ENCODE results near the gene SNX3. TPM values are rescaled to one million over a fixed set of nuclear protein-coding genes. Genes with fewer than 3 reads are reported as not detected.
A peak's percentile ranks its signal among the peaks of the same experiment; 100 is the strongest.

SNX3 gene
- polyA plus RNA-seq, 1 donor from 2014 or later: 135 TPM

DNA sequence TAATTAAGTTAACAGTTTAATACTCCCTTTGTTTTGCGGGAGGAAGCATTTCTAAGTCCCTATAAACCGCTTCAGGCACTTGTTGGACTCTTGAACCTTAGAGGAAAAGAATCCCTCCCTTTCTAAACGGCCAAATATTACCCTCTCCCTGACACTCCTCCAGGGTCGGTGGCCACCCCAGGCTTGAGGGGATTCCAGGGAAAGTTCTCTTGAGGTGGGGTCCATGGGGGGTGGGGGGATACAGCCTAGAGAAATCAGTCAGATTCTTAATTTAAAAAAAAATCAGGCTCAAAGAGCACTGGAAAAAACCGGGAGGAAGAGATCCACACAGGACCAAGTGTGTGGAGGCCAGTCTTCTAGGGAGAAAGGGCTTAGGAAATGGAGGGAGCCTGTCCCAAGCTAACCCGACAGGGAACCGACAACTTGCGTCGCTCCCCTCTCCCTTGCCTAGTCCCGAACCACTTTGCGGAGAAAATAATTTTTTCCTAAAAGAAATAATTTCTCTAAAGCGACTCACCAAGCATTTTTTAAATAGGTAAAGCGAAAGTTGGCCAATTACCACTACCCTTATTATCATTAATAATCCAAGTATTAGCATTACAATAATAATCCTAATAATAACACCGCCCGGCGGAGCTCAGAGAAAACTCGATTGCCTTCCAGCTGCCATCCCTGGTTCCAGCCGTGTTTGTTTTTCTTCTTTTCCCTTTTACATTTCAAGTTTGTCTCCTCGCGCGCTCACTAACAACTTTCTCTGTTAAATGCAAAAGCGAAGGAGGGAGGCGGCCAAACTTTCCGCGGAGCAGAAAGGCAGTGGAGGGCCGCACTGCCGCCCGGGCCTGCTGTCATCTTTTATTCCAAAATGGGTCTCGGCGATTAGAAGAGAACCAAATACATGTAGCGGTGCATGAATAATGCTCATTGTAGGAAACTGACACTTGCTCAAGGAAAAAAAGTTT, 90.2 kb downstream of the SNX3 start:
- Histone ChIP-seq H2AFZ (ENCODE audit: low read depth, low read length) (no peak overlapping the region), H3F3A (ENCODE audit: insufficient read depth, low read length, poor library complexity, severe bottlenecking) (no peaks in the 10 kb centered on the region), H3K36me3 (ENCODE audit: insufficient read depth, low read length) (no peaks in the 10 kb centered on the region), H3K27ac (ENCODE audit: low read length) (no peak overlapping the region), H3K79me2 (replicated peaks; ENCODE audit: insufficient read depth, low read length) (peaks cover 32% of the 10 kb centered on the region), H3K9ac (ENCODE audit: low read length) (no peak overlapping the region), H3K4me3 (ENCODE audit: low read length) (no peak overlapping the region), H4K20me1 (ENCODE audit: insufficient read depth) (no peaks in the 10 kb centered on the region), H3K27me3 (ENCODE audit: insufficient read depth, low read depth, low read length) (peaks cover 100% of the 10 kb centered on the region), H3K9me3 (ENCODE audit: low read length) (peaks cover 13% of the 10 kb centered on the region), H3K4me2 (ENCODE audit: low read length) (no peak overlapping the region), H3K9me2 (ENCODE audit: insufficient read depth, low read length) (no peaks in the 10 kb centered on the region)
- TF ChIP-seq, protein P1, sequence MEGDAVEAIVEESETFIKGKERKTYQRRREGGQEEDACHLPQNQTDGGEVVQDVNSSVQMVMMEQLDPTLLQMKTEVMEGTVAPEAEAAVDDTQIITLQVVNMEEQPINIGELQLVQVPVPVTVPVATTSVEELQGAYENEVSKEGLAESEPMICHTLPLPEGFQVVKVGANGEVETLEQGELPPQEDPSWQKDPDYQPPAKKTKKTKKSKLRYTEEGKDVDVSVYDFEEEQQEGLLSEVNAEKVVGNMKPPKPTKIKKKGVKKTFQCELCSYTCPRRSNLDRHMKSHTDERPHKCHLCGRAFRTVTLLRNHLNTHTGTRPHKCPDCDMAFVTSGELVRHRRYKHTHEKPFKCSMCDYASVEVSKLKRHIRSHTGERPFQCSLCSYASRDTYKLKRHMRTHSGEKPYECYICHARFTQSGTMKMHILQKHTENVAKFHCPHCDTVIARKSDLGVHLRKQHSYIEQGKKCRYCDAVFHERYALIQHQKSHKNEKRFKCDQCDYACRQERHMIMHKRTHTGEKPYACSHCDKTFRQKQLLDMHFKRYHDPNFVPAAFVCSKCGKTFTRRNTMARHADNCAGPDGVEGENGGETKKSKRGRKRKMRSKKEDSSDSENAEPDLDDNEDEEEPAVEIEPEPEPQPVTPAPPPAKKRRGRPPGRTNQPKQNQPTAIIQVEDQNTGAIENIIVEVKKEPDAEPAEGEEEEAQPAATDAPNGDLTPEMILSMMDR (IDR thresholded peaks at IDR 0.05; ENCODE audit: poor library complexity, severe bottlenecking): no peak
- TF ChIP-seq POLR2AphosphoS5 (IDR thresholded peaks at IDR 0.05) (no peak), SMC3 (conservative IDR thresholded peaks at IDR 0.05; ENCODE audit: poor library complexity) (no peak), EZH2 (IDR thresholded peaks at IDR 0.05; ENCODE audit: borderline replicate concordance, insufficient read depth, low read length, poor library complexity, severe bottlenecking) (no peak), RAD21 (conservative IDR thresholded peaks at IDR 0.05) (no peak), EP300 (conservative IDR thresholded peaks at IDR 0.05; ENCODE audit: poor library complexity, severe bottlenecking) (no peak)
- TF ChIP-seq, protein P2, sequence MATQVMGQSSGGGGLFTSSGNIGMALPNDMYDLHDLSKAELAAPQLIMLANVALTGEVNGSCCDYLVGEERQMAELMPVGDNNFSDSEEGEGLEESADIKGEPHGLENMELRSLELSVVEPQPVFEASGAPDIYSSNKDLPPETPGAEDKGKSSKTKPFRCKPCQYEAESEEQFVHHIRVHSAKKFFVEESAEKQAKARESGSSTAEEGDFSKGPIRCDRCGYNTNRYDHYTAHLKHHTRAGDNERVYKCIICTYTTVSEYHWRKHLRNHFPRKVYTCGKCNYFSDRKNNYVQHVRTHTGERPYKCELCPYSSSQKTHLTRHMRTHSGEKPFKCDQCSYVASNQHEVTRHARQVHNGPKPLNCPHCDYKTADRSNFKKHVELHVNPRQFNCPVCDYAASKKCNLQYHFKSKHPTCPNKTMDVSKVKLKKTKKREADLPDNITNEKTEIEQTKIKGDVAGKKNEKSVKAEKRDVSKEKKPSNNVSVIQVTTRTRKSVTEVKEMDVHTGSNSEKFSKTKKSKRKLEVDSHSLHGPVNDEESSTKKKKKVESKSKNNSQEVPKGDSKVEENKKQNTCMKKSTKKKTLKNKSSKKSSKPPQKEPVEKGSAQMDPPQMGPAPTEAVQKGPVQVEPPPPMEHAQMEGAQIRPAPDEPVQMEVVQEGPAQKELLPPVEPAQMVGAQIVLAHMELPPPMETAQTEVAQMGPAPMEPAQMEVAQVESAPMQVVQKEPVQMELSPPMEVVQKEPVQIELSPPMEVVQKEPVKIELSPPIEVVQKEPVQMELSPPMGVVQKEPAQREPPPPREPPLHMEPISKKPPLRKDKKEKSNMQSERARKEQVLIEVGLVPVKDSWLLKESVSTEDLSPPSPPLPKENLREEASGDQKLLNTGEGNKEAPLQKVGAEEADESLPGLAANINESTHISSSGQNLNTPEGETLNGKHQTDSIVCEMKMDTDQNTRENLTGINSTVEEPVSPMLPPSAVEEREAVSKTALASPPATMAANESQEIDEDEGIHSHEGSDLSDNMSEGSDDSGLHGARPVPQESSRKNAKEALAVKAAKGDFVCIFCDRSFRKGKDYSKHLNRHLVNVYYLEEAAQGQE (IDR thresholded peaks at IDR 0.05; ENCODE audit: borderline replicate concordance): no peak

DNA sequence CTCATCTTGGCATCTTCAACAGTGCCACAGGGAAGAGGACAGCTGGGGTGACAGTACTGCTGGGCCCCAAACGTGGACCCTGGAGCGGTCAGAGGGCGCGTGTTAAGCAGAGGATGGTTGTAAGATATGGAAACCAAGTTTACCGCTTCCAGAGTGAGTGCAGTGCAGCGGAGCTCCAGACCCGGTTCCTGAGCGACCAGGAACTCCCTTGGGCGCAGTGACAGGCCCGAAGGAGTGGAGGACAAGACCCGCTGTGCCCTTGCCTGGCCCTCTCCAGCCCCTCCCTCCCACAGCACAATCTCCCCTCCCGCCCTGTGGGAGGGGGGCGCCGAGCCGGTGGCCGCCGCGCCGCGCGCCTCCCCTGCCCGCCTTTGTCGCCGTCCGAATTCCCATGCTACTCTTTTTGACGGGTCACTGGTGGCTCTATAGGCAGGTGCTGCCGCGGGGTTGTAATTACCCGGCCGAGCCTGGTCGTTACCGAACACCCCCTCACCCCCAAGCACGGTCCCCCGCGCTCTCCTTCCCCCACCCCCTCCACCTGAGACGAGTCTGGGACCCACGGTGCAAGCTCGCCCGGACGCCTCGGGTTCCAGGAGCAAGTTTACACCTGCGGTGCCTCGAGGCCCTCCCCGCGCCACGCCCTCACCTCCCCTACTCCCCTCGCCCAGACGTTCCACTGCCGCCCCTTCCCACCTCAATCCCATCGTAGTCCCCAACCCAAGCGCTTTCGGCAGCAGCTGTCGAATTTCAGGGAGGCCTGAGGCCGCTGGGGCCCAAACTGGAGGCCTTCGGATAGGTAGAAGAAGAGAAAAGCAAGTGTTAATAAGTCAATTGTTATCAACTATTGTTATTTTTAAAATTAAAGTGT, 91.1 kb downstream of the SNX3 start:
- Histone ChIP-seq H3K27ac (ENCODE audit: low read length) (no peak overlapping the region), H3K4me3 (ENCODE audit: low read length) (no peak overlapping the region)

More for the DNA sequence above, 91.1 kb downstream of the SNX3 start:
- H3K4me2 ChIP-seq (ENCODE audit: low read length): no peak overlapping the region
- H3K27me3 ChIP-seq (ENCODE audit: insufficient read depth, low read depth, low read length): peaks cover 100% of the 10 kb centered on the region
- peaks cover 6% of the 10 kb centered on the region for H3K9me3 ChIP-seq (ENCODE audit: low read length)
- H3K36me3 ChIP-seq (ENCODE audit: insufficient read depth, low read length): no peaks in the 10 kb centered on the region
- H3F3A ChIP-seq (ENCODE audit: insufficient read depth, low read length, poor library complexity, severe bottlenecking): no peaks in the 10 kb centered on the region
- peaks cover 41% of the 10 kb centered on the region for H3K79me2 ChIP-seq (replicated peaks; ENCODE audit: insufficient read depth, low read length)
- H3K9me2 ChIP-seq (ENCODE audit: insufficient read depth, low read length): no peaks in the 10 kb centered on the region
- TF ChIP-seq EZH2 (IDR thresholded peaks at IDR 0.05; ENCODE audit: borderline replicate concordance, insufficient read depth, low read length, poor library complexity, severe bottlenecking) (peak; percentile 69), MXI1 (conservative IDR thresholded peaks at IDR 0.05; ENCODE audit: poor library complexity, severe bottlenecking) (no peak)
- H2AFZ ChIP-seq (ENCODE audit: low read depth, low read length): no peak overlapping the region
- H4K20me1 ChIP-seq (ENCODE audit: insufficient read depth): no peaks in the 10 kb centered on the region
- H3K9ac ChIP-seq (ENCODE audit: low read length): no peak overlapping the region
